H9 (cell line): Measurements from ENCODE around the gene CLECL1. TPM values are rescaled to one million over a fixed set of nuclear protein-coding genes. Genes with fewer than 3 reads are reported as not detected.

Experiments used
- DNase-seq: peaks from one replicate; pipeline ENCODE4 v3.0.0-alpha.2; 2017
- H2AFZ ChIP-seq: one replicate; pipeline ENCODE4 v1.6.1; 2013; ENCODE audit warnings: mild to moderate bottlenecking, low read length, control low read depth, moderate library complexity
- H2AK5ac ChIP-seq: 2 replicates; pipeline ENCODE4 v1.6.1; 2013; ENCODE audit warnings: low read length, control low read depth, mixed read lengths; ENCODE audit not compliant: insufficient read length
- H2BK120ac ChIP-seq: one replicate; pipeline ENCODE4 v1.6.1; 2013; ENCODE audit warnings: low read depth, mild to moderate bottlenecking, low read length, control low read depth, inconsistent platforms; ENCODE audit not compliant: poor library complexity, severe bottlenecking
- H2BK12ac ChIP-seq: 2 replicates; pipeline ENCODE4 v1.6.1; 2013; ENCODE audit warnings: low read length, control low read depth, mixed read lengths, low read depth; ENCODE audit not compliant: insufficient read length
- H2BK15ac ChIP-seq: 2 replicates; pipeline ENCODE4 v1.6.1; 2013; ENCODE audit warnings: low read depth, low read length, control low read depth
- H2BK20ac ChIP-seq: one replicate; pipeline ENCODE4 v1.6.1; 2013; ENCODE audit warnings: low read depth, mild to moderate bottlenecking, low read length, control low read depth, inconsistent platforms; ENCODE audit not compliant: poor library complexity, severe bottlenecking
- H2BK5ac ChIP-seq: 2 replicates; pipeline ENCODE4 v1.6.1; 2013; ENCODE audit warnings: low read length, control low read depth, mixed read lengths; ENCODE audit not compliant: insufficient read length
- H3K14ac ChIP-seq: 2 replicates; pipeline ENCODE4 v1.6.1; 2013; ENCODE audit warnings: low read length, control low read depth; ENCODE audit not compliant: insufficient read depth
- H3K18ac ChIP-seq: 2 replicates; pipeline ENCODE4 v1.6.1; 2013; ENCODE audit warnings: low read depth, mild to moderate bottlenecking, mixed read lengths, low read length, control low read depth; ENCODE audit not compliant: insufficient read length
- H3K23ac ChIP-seq: 2 replicates; pipeline ENCODE4 v1.6.1; 2013; ENCODE audit warnings: low read length, control low read depth, mixed read lengths, low read depth; ENCODE audit not compliant: insufficient read length
- H3K23me2 ChIP-seq: 2 replicates; pipeline ENCODE4 v1.6.1; 2013; ENCODE audit warnings: low read depth, mild to moderate bottlenecking, mixed read lengths, low read length, control low read depth; ENCODE audit not compliant: insufficient read length, poor library complexity, severe bottlenecking
- H3K27ac ChIP-seq: 2 replicates; pipeline ENCODE4 v1.5.1; 2013; ENCODE audit warnings: low read length, control low read depth, mixed read lengths, low read depth; ENCODE audit not compliant: insufficient read length
- H3K27me3 ChIP-seq: 2 replicates; pipeline ENCODE4 v1.6.1; 2013; ENCODE audit warnings: low read length, control low read depth, inconsistent platforms; ENCODE audit not compliant: insufficient read depth
- H3K4ac ChIP-seq: 2 replicates; pipeline ENCODE4 v1.6.1; 2013; ENCODE audit warnings: low read depth, mild to moderate bottlenecking, control low read depth, inconsistent platforms, low read length, moderate library complexity
- H3K4me1 ChIP-seq: 2 replicates; pipeline ENCODE4 v1.6.1; 2013; ENCODE audit warnings: low read length, control low read depth, inconsistent platforms; ENCODE audit not compliant: insufficient read depth
- H3K4me2 ChIP-seq: 2 replicates; pipeline ENCODE4 v1.6.1; 2013; ENCODE audit warnings: low read length, control low read depth, mixed read lengths; ENCODE audit not compliant: insufficient read length, insufficient read depth
- H3K56ac ChIP-seq: 2 replicates; pipeline ENCODE4 v1.6.1; 2013; ENCODE audit warnings: low read depth, mild to moderate bottlenecking, mixed read lengths, low read length, control low read depth; ENCODE audit not compliant: insufficient read length
- H3K79me1 ChIP-seq: 2 replicates; pipeline ENCODE4 v1.6.1; 2013; ENCODE audit warnings: low read depth, mild to moderate bottlenecking, moderate library complexity, low read length, control low read depth, inconsistent platforms; ENCODE audit not compliant: insufficient read depth, poor library complexity, severe bottlenecking
- H3K79me2 ChIP-seq: 2 replicates; pipeline ENCODE4 v1.6.1; 2013; ENCODE audit warnings: low read length, control low read depth, inconsistent platforms; ENCODE audit not compliant: insufficient read depth
- H3K9ac ChIP-seq: 2 replicates; pipeline ENCODE4 v1.6.1; 2013; ENCODE audit warnings: low read length, control low read depth, mixed read lengths; ENCODE audit not compliant: insufficient read length; ENCODE audit errors: extremely low read depth
- H3K9me3 ChIP-seq: one replicate; pipeline ENCODE4 v1.6.1; 2013; ENCODE audit warnings: low read depth, low read length, inconsistent platforms; ENCODE audit not compliant: control insufficient read depth
- H3T11ph ChIP-seq: one replicate; pipeline ENCODE4 v1.6.1; 2013; ENCODE audit warnings: mild to moderate bottlenecking, low read length, control low read depth, inconsistent platforms
- H4K20me1 ChIP-seq: one replicate; pipeline ENCODE4 v1.6.1; 2013; ENCODE audit not compliant: control insufficient read depth, insufficient read length, insufficient read depth
- H4K5ac ChIP-seq: 2 replicates; pipeline ENCODE4 v1.6.1; 2013; ENCODE audit warnings: low read depth, mild to moderate bottlenecking, mixed read lengths, low read length, control low read depth; ENCODE audit not compliant: insufficient read length
- H4K8ac ChIP-seq: replicated peaks from 2 replicates; pipeline ENCODE4 v1.6.1; 2013; ENCODE audit warnings: low read length, control low read depth, mixed read lengths, low read depth; ENCODE audit not compliant: insufficient read length
- H4K91ac ChIP-seq: 2 replicates; pipeline ENCODE4 v1.6.1; 2013; ENCODE audit warnings: low read depth, mild to moderate bottlenecking, moderate library complexity, mixed read lengths, low read length, control low read depth; ENCODE audit not compliant: insufficient read length
- H3K27ac Mint-ChIP-seq, 3 experiments: 2 replicates in 2 of 3; 3 replicates in 1 of 3; pipeline ENCODE4 v1.8.0; 2020 to 2021; ENCODE audit warnings: mixed read lengths in 3 of 3, mild to moderate bottlenecking in 1 of 3, moderate library complexity in 1 of 3
- H3K27me3 Mint-ChIP-seq: 2 replicates; pipeline ENCODE4 v1.8.0; 2021; ENCODE audit warnings: low read depth, mild to moderate bottlenecking, moderate library complexity, mixed read lengths
- H3K36me3 Mint-ChIP-seq, 3 experiments: 2 replicates in 2 of 3; 3 replicates in 1 of 3; pipeline ENCODE4 v1.8.0; 2020 to 2021; ENCODE audit warnings: low read depth in 3 of 3, mixed read lengths in 3 of 3; ENCODE audit not compliant: insufficient read depth in 1 of 3
- H3K4me1 Mint-ChIP-seq, 2 experiments: 2 replicates each; pipeline ENCODE4 v1.8.0; 2020; ENCODE audit warnings: mixed read lengths in 2 of 2
- H3K4me3 Mint-ChIP-seq, 2 experiments: 2 replicates in 1 of 2; 3 replicates in 1 of 2; pipeline ENCODE4 v1.8.0; 2020 to 2021; ENCODE audit warnings: mild to moderate bottlenecking in 2 of 2, mixed read lengths in 2 of 2, moderate library complexity in 1 of 2
- H3K9me3 Mint-ChIP-seq, 2 experiments: 2 replicates in 1 of 2; 3 replicates in 1 of 2; pipeline ENCODE4 v1.8.0; 2020; ENCODE audit warnings: mild to moderate bottlenecking in 2 of 2, mixed read lengths in 2 of 2, moderate library complexity in 1 of 2
- CTCF ChIP-seq: fragments of 200-600 bp; sonication (generic); conservative IDR thresholded peaks from 3 replicates; pipeline ENCODE4 v1.8.0; 2021; ENCODE audit warnings: antibody characterized with exemption, mild to moderate bottlenecking
- WGBS: extraction: QIAGEN DNeasy Blood & Tissue Kit; methylation state at CpG from one replicate; pipeline ENCODE4 v1.1.7; 2013; ENCODE audit warnings: missing lambda C conversion rate, low lambda C conversion rate, mixed read lengths; ENCODE audit not compliant: insufficient read length; ENCODE audit errors: extremely low coverage; 5-methylcytosine and 5-hydroxymethylcytosine counted together
- total RNA-seq: library from RNA; stranded (reverse); gene quantifications from 2 replicates; pipeline ENCODE4 v1.2.1, GENCODE V29; 2021

The CLECL1 gene
- total RNA-seq, 1 experiment from 2014 or later = not detected

- Histone ChIP-seq H3K9me3 (no peaks in the 10 kb centered on the region), H2AK5ac (no peak overlapping the region), H3K79me2 (no peaks in the 10 kb centered on the region), H3K27ac (no peak overlapping the region), H3K23me2 (no peaks in the 10 kb centered on the region), H4K20me1 (no peaks in the 10 kb centered on the region), H3K56ac (no peak overlapping the region), H3K79me1 (no peaks in the 10 kb centered on the region), H2AFZ (no peak overlapping the region), H2BK5ac (no peak overlapping the region), H2BK15ac (no peak overlapping the region), H2BK20ac (no peak overlapping the region), H2BK120ac (no peak overlapping the region), H4K5ac (no peak overlapping the region), H3K4me2 (no peak overlapping the region), H3K23ac (no peak overlapping the region), H4K8ac (no peak overlapping the region), H3T11ph (no peak overlapping the region), H3K14ac (no peak overlapping the region), H3K4me1 (peaks cover 5% of the 10 kb centered on the region; the same call in 1 of the 2 replicates), H3K18ac (no peak overlapping the region), H3K4ac (no peak overlapping the region), H4K91ac (no peak overlapping the region), H3K27me3 (no peaks in the 10 kb centered on the region), H3K9ac (no peak overlapping the region), H2BK12ac (no peak overlapping the region)
- no peak for DNase-seq
- Mint-ChIP-seq H3K27me3 (no peaks in the 10 kb centered on the region), H3K4me1 (peaks cover 40 to 52% of the 10 kb centered on the region in 2 experiments), H3K36me3 (peaks cover 0 to 4% (median 2%) of the 10 kb centered on the region in 3 experiments; a peak in 4 of 7 replicates), H3K9me3 (no peaks in the 10 kb centered on the region; a peak in 1 of 5 replicates), H3K27ac (no peak overlapping the region), H3K4me3 (no peak overlapping the region)
- no CpG with 5 or more reads among the region's 4 CpGs for whole genome bisulfite sequencing
- no peak for TF ChIP-seq CTCF
Observed at GRCh38 chr12:9779209-9779608, 46.3 kb upstream of the CLECL1 start.
